ENCODE data around the gene NCAM1.

NCAM1 gene

GRCh38 chr11:113261709-113262475, 300.7 kb downstream of the NCAM1 start:
- DNase-seq: no peak

GRCh38 chr11:113262594-113262993, 301.4 kb downstream of the NCAM1 start:
- DNase-seq: no peak

GRCh38 chr11:113263458-113264259, 302.4 kb downstream of the NCAM1 start:
- DNase-seq: no peak

- no peak for DNase-seq
Measured at GRCh38 chr11:113265362-113265761, 304.1 kb downstream of the NCAM1 start.

- peak; percentile 45 for DNase-seq
Measured at GRCh38 chr11:113267493-113267892, 306.3 kb downstream of the NCAM1 start.

- DNase-seq: no peak
Measured at GRCh38 chr11:113269096-113269495, 307.9 kb downstream of the NCAM1 start.

GRCh38 chr11:113269636-113270035, 308.4 kb downstream of the NCAM1 start:
- DNase-seq: no peak

- DNase-seq: no peak
Measured at GRCh38 chr11:113270080-113270479, 308.9 kb downstream of the NCAM1 start.

GRCh38 chr11:113271551-113272245, 310.5 kb downstream of the NCAM1 start:
- DNase-seq: no peak

GRCh38 chr11:113272281-113272680, 311.1 kb downstream of the NCAM1 start:
- peak; percentile 38 for DNase-seq

- DNase-seq: no peak
Measured at GRCh38 chr11:113272927-113273615, 311.9 kb downstream of the NCAM1 start.

GRCh38 chr11:113273720-113274119, 312.5 kb downstream of the NCAM1 start:
- peak; percentile 80 for DNase-seq

GRCh38 chr11:113274713-113275582, 313.7 kb downstream of the NCAM1 start:
- peak; percentile 77 for DNase-seq

- DNase-seq: no peak
Measured at GRCh38 chr11:113275602-113276001, 314.4 kb downstream of the NCAM1 start.

GRCh38 chr11:113276466-113276865, 315.2 kb downstream of the NCAM1 start:
- no peak for DNase-seq

- DNase-seq: no peak
Measured at GRCh38 chr11:113277907-113278306, 316.7 kb downstream of the NCAM1 start.

- DNase-seq: no peak
Measured at GRCh38 chr11:113278481-113278880, 317.3 kb downstream of the NCAM1 start.

GRCh38 chr11:113278925-113279324, 317.7 kb downstream of the NCAM1 start:
- DNase-seq: no peak

GRCh38 chr11:113279591-113279990, 318.4 kb downstream of the NCAM1 start:
- DNase-seq: no peak

GRCh38 chr11:113281052-113281725, 320.0 kb downstream of the NCAM1 start:
- DNase-seq: no peak

- DNase-seq: no peak
Measured at GRCh38 chr11:113282898-113283437, 321.7 kb downstream of the NCAM1 start.
